ENCODE measurements around the gene NTHL1.

GRCh38 chr16:2002406-2003230, 45.0 kb downstream of the NTHL1 start:
- TF ChIP-seq, protein P1, sequence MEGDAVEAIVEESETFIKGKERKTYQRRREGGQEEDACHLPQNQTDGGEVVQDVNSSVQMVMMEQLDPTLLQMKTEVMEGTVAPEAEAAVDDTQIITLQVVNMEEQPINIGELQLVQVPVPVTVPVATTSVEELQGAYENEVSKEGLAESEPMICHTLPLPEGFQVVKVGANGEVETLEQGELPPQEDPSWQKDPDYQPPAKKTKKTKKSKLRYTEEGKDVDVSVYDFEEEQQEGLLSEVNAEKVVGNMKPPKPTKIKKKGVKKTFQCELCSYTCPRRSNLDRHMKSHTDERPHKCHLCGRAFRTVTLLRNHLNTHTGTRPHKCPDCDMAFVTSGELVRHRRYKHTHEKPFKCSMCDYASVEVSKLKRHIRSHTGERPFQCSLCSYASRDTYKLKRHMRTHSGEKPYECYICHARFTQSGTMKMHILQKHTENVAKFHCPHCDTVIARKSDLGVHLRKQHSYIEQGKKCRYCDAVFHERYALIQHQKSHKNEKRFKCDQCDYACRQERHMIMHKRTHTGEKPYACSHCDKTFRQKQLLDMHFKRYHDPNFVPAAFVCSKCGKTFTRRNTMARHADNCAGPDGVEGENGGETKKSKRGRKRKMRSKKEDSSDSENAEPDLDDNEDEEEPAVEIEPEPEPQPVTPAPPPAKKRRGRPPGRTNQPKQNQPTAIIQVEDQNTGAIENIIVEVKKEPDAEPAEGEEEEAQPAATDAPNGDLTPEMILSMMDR (IDR thresholded peaks at IDR 0.05): no peak
- TF ChIP-seq POLR2A (IDR thresholded peaks at IDR 0.05): no peak
